Right ventricle myocardium inferior (tissue), 1 donor: ENCODE measurements around the gene CEP85. TPM values are rescaled to one million over a fixed set of nuclear protein-coding genes. Genes with fewer than 3 reads are reported as not detected.

Source experiments
- ATAC-seq: fragments of 200-7000 bp; cut with Tn5 transposase; one replicate; pipeline ENCODE4 v1.9.1; 2020; ENCODE audit warnings: mild to moderate bottlenecking, moderate library complexity
- DNase-seq: peaks from one replicate; pipeline ENCODE4 v3.0.0; 2021; ENCODE audit errors: missing footprints
- intact Hi-C: fragments of 100-400 bp; cut with DNase I; formaldehyde crosslinking; loops from one replicate; pipeline ENCODE4 v1.11.0; 2022
- long read RNA-seq: library from polyadenylated mRNA; unstranded; transcript quantifications from one replicate; pipeline ENCODE4 v2.0.0, GENCODE V29; 2021
- total RNA-seq: library from RNA; stranded (reverse); fragmentation: NEBNext Ultra II Directional; extraction: Animal tissue kit (Norgen Biotek cat#: 25700); gene quantifications from one replicate; pipeline ENCODE4 v1.2.1, GENCODE V29; 2021
- donor health status: DM: no; HTN: yes; CAD: no; lungs with severe emphysema.

The CEP85 gene
- 73.6 TPM for total RNA-seq
- long read RNA-seq, transcript CEP85-201 (14 exons, 3,935 nt), result minor isoform, 5 of 38 reads
- long read RNA-seq, transcript CEP85-202 (14 exons, 3,922 nt), result major isoform, 10 of 38 reads
- long read RNA-seq, partial matches to known transcripts, result 13 of 38 reads
- long read RNA-seq, other reads (novel, unspliced or antisense), result 10 of 38 reads

GRCh38 chr1:26233903-26234643 lies at the start of gene CEP85:
Gene CEP85, plus strand, starts transcription at chr1:26234200. Its CDS starts 5,584 bp downstream, at chr1:26239784.
- peak; percentile 100 for ATAC-seq
- intact Hi-C loops, result loop anchor here (1.0 to 5.0 kb wide), 6 partner anchors 21 to 197 kb away; partner anchors contain the start of genes C1orf232, PDIK1L and ZNF593
- DNase-seq, result peak; percentile 99

GRCh38 chr1:26184883-26185282 lies 49.1 kb upstream of the CEP85 start:
- intact Hi-C loops, result no loop called here
- ATAC-seq, result no peak
- no peak for DNase-seq

- no peak for ATAC-seq
- intact Hi-C loops, result no loop called here
- DNase-seq, result no peak
Measured at GRCh38 chr1:26187882-26188281, 46.1 kb upstream of the CEP85 start.

- DNase-seq (no peak), ATAC-seq (no peak)
- intact Hi-C loops, result no loop called here
Measured at GRCh38 chr1:26188477-26188876, 45.5 kb upstream of the CEP85 start.

- no peak for DNase-seq
- intact Hi-C loops, result no loop called here
- ATAC-seq, result no peak
Measured at GRCh38 chr1:26189331-26189730, 44.7 kb upstream of the CEP85 start.

GRCh38 chr1:26189751-26190275 lies 44.2 kb upstream of the CEP85 start:
- ATAC-seq (no peak), DNase-seq (no peak)
- intact Hi-C loops, result no loop called here

GRCh38 chr1:26190373-26190987 lies 43.5 kb upstream of the CEP85 start, which contains the start of gene CATSPER4:
Gene CATSPER4, plus strand, starts transcription at chr1:26190602. Its CDS starts 26 bp downstream, at chr1:26190628.
- ATAC-seq (no peak), DNase-seq (no peak)
- intact Hi-C loops, result no loop called here

GRCh38 chr1:26191739-26192138 lies 42.3 kb upstream of the CEP85 start:
- intact Hi-C loops, result no loop called here
- no peak for DNase-seq
- ATAC-seq, result no peak

- intact Hi-C loops, result no loop called here
- DNase-seq (no peak), ATAC-seq (no peak)
Measured at GRCh38 chr1:26195805-26196204, 38.2 kb upstream of the CEP85 start.

GRCh38 chr1:26197301-26197700 lies 36.7 kb upstream of the CEP85 start:
- intact Hi-C loops, result no loop called here
- DNase-seq, result no peak
- ATAC-seq, result no peak

GRCh38 chr1:26197813-26198212 lies 36.2 kb upstream of the CEP85 start:
- intact Hi-C loops, result no loop called here
- no peak for ATAC-seq
- DNase-seq, result no peak

- intact Hi-C loops, result no loop called here
- no peak for ATAC-seq
- no peak for DNase-seq
Measured at GRCh38 chr1:26200413-26200812, 33.6 kb upstream of the CEP85 start.

GRCh38 chr1:26203642-26204318 lies 30.2 kb upstream of the CEP85 start:
- intact Hi-C loops, result no loop called here
- ATAC-seq, result no peak
- no peak for DNase-seq

- intact Hi-C loops, result no loop called here
- peak; percentile 72 for ATAC-seq
Measured at GRCh38 chr1:26210147-26210870, 23.7 kb upstream of the CEP85 start.

GRCh38 chr1:26212726-26213125 lies 21.3 kb upstream of the CEP85 start:
- DNase-seq (no peak), ATAC-seq (no peak)
- intact Hi-C loops, result no loop called here

More at GRCh38 chr1:26210147-26210870, 23.7 kb upstream of the CEP85 start:
- DNase-seq, result no peak

GRCh38 chr1:26213335-26213905 lies 20.6 kb upstream of the CEP85 start:
- ATAC-seq (no peak), DNase-seq (no peak)
- intact Hi-C loops, result no loop called here

GRCh38 chr1:26215246-26215645 lies 18.8 kb upstream of the CEP85 start:
- intact Hi-C loops, result no loop called here
- no peak for DNase-seq
- ATAC-seq, result no peak

- intact Hi-C loops, result no loop called here
- DNase-seq (no peak), ATAC-seq (peak; percentile 61)
Measured at GRCh38 chr1:26218906-26219494, 15.0 kb upstream of the CEP85 start.
